ENCODE measurements around the gene NAT9.

DNA sequence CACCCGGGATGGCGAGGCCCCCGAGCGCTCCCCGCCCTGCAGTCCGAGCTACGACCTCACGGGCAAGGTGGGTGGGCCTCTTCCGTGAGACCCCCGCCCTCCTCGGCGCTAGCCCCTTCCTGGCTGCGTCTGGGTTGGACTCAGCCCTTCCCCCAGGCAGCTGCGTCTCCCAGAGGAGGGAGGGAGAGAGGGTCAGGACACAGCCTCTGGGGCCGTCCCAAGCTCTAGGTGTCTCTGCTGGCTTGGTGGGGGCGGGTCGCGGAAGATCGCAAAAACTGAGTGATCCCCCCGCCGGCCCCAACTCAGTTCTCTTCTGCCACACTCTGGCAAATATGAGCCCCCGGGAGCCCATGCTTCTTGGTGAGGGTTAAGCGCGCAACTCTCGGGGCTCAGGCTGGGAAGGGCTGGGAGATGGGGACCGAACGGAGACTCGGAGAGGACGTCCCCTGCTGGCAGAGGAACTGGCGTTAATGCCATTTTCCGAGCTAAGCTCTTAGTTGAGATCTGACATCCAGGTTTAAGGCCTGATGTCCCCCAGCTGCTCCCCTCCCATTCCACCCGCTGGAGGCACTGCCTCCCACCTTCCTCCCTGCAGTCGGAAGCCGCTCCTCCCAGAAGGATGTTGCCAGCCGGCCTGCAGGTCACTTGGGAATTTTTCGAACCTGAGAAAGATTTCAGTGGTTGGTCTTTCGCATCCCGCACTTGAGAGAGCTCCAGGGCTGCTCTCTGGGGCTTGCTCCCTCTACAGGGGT is 38.7 kb downstream of the NAT9 start:
- TF ChIP-seq POLR2A (IDR thresholded peaks at IDR 0.05; ENCODE audit: extremely low read depth, insufficient read length) (no peak), CTCF (IDR thresholded peaks at IDR 0.05; ENCODE audit: low read depth, low read length) (peak; percentile 45), MAX (IDR thresholded peaks at IDR 0.05; ENCODE audit: low read depth, low read length) (no peak), MYC (IDR thresholded peaks at IDR 0.05; ENCODE audit: low read depth, low read length) (no peak)

Data from NB4 (cell line).